CD14-positive monocyte (primary cell): ENCODE measurements around the gene SNX5. TPM values are rescaled to one million over a fixed set of nuclear protein-coding genes. Genes with fewer than 3 reads are reported as not detected.

Experiments
- DNase-seq, 3 donors: peaks; one replicate each; pipeline ENCODE4 v3.0.0-alpha.2; 2011 to 2022
- H2AFZ ChIP-seq: 2 replicates; pipeline ENCODE4 v1.6.0; 2012; ENCODE audit warnings: mild to moderate bottlenecking, low read depth, low read length, inconsistent platforms; ENCODE audit not compliant: insufficient read depth, poor library complexity, severe bottlenecking
- H3K27ac ChIP-seq, 2 donors: 1 replicate in 1 of 2; 2 replicates in 1 of 2; pipeline ENCODE4 v1.5.1; 2012 to 2013; ENCODE audit warnings: low read length in 2 of 2, control low read depth in 1 of 2, inconsistent platforms in 1 of 2, low read depth in 1 of 2, mild to moderate bottlenecking in 1 of 2
- H3K27me3 ChIP-seq, 2 donors: one replicate each; pipeline versions ENCODE4 v1.6.0 to v1.6.1; 2011 to 2013; ENCODE audit warnings: low read length in 2 of 2; ENCODE audit not compliant: control insufficient read depth in 2 of 2, insufficient read depth in 2 of 2
- H3K36me3 ChIP-seq, 2 donors: replicated peaks in 1 of 2; 1 replicate in 1 of 2; 2 replicates in 1 of 2; pipeline versions ENCODE4 v1.5.1 to v1.6.1; 2012 to 2013; ENCODE audit warnings: low read length in 2 of 2, control low read depth in 1 of 2, inconsistent platforms in 1 of 2, mild to moderate bottlenecking in 1 of 2; ENCODE audit not compliant: insufficient read depth in 2 of 2, control insufficient read depth in 1 of 2
- H3K4me1 ChIP-seq, 2 donors: 1 replicate in 1 of 2; 2 replicates in 1 of 2; pipeline versions ENCODE4 v1.5.1 to v1.6.1; 2012 to 2013; ENCODE audit warnings: low read length in 2 of 2, control low read depth in 1 of 2, inconsistent platforms in 1 of 2, mild to moderate bottlenecking in 1 of 2, moderate library complexity in 1 of 2; ENCODE audit not compliant: insufficient read depth in 2 of 2, control insufficient read depth in 1 of 2
- H3K4me2 ChIP-seq: replicated peaks from 2 replicates; pipeline ENCODE3; 2012; ENCODE audit warnings: low read length, moderate library complexity, mild to moderate bottlenecking; ENCODE audit not compliant: poor library complexity, severe bottlenecking; ENCODE audit errors: extremely low read depth
- H3K4me3 ChIP-seq, 3 experiments: fragments of 200-600 bp in 1 of 3; sonication (generic) in 1 of 3; replicated peaks in 1 of 3; 1 replicate in 2 of 3; 2 replicates in 1 of 3; pipeline ENCODE4 v1.5.1; 2011 to 2013; ENCODE audit warnings: low read length in 3 of 3, mild to moderate bottlenecking in 3 of 3, control low read depth in 2 of 3, low read depth in 2 of 3, inconsistent platforms in 1 of 3, moderate library complexity in 1 of 3
- H3K79me2 ChIP-seq: 2 replicates; pipeline ENCODE4 v1.6.0; 2012; ENCODE audit warnings: mild to moderate bottlenecking, control low read depth, inconsistent platforms, low read length, moderate library complexity; ENCODE audit not compliant: insufficient read depth
- H3K9ac ChIP-seq: 2 replicates; pipeline ENCODE4 v1.6.0; 2017; ENCODE audit warnings: low read length, mild to moderate bottlenecking; ENCODE audit not compliant: insufficient read depth, poor library complexity, severe bottlenecking
- H3K9me3 ChIP-seq, 2 donors: replicated peaks in 1 of 2; 1 replicate in 1 of 2; 2 replicates in 1 of 2; pipeline versions ENCODE4 v1.5.1 to v1.6.1; 2012 to 2013; ENCODE audit warnings: low read length in 2 of 2, control low read depth in 1 of 2; ENCODE audit not compliant: control insufficient read depth in 1 of 2, insufficient read depth in 1 of 2
- H4K20me1 ChIP-seq: 2 replicates; pipeline ENCODE4 v1.6.0; 2012; ENCODE audit warnings: mild to moderate bottlenecking, low read length, control low read depth, moderate library complexity; ENCODE audit not compliant: insufficient read depth
- H3K27ac Mint-ChIP-seq, 7 donors: one replicate each; pipeline ENCODE4 v1.8.0; 2020; ENCODE audit warnings: mild to moderate bottlenecking in 7 of 7, mixed read lengths in 7 of 7, moderate library complexity in 6 of 7, inconsistent platforms in 2 of 7
- H3K27me3 Mint-ChIP-seq, 3 donors: one replicate each; pipeline ENCODE4 v1.8.0; 2021 to 2022; ENCODE audit warnings: low read depth in 3 of 3, mild to moderate bottlenecking in 3 of 3, mixed read lengths in 3 of 3, moderate library complexity in 3 of 3, inconsistent platforms in 1 of 3
- H3K36me3 Mint-ChIP-seq, 2 donors: one replicate each; pipeline ENCODE4 v1.8.0; 2020; ENCODE audit warnings: mixed read lengths in 2 of 2, inconsistent platforms in 1 of 2, mild to moderate bottlenecking in 1 of 2
- H3K4me1 Mint-ChIP-seq: one replicate; pipeline ENCODE4 v1.8.0; 2020; ENCODE audit warnings: mild to moderate bottlenecking, mixed read lengths
- H3K4me3 Mint-ChIP-seq, 2 donors: one replicate each; pipeline ENCODE4 v1.8.0; 2020; ENCODE audit warnings: mild to moderate bottlenecking in 2 of 2, mixed read lengths in 2 of 2, moderate library complexity in 1 of 2
- H3K9me3 Mint-ChIP-seq, 7 donors: one replicate each; pipeline ENCODE4 v1.8.0; 2020 to 2022; ENCODE audit warnings: mixed read lengths in 7 of 7, mild to moderate bottlenecking in 6 of 7, moderate library complexity in 6 of 7, inconsistent platforms in 2 of 7
- CTCF ChIP-seq: fragments of 200-600 bp; IDR thresholded peaks from one replicate; pipeline ENCODE4 v1.8.0; 2022; ENCODE audit warnings: antibody characterized with exemption, mild to moderate bottlenecking
- WGBS: methylation state at CpG from one replicate; pipeline ENCODE4 v1.1.5; 2013; ENCODE audit warnings: missing lambda C conversion rate; ENCODE audit not compliant: insufficient coverage; 5-methylcytosine and 5-hydroxymethylcytosine counted together
- intact Hi-C, 2 donors: fragments of 100-400 bp; cut with micrococcal nuclease; formaldehyde crosslinking; loops; one replicate each; pipeline versions ENCODE4 v1.15.0 to v1.15.1; 2023
- polyA plus RNA-seq, 3 donors: library from polyadenylated mRNA; depleted of rRNA in 1 of 3; unstranded in 2 of 3; stranded (reverse) in 1 of 3; fragments of 300-500 nt in 2 of 3; fragments of >200 nt in 1 of 3; fragmentation: Illumina TruSeq in 2 of 3; gene quantifications; 1 replicate in 2 of 3; 2 replicates in 1 of 3; pipeline ENCODE4 v1.2.3, GENCODE V29; 2012 to 2021

The SNX5 gene
- polyA plus RNA-seq, 3 donors, result 55.6 to 83.8 (median 66.1) TPM

DNA sequence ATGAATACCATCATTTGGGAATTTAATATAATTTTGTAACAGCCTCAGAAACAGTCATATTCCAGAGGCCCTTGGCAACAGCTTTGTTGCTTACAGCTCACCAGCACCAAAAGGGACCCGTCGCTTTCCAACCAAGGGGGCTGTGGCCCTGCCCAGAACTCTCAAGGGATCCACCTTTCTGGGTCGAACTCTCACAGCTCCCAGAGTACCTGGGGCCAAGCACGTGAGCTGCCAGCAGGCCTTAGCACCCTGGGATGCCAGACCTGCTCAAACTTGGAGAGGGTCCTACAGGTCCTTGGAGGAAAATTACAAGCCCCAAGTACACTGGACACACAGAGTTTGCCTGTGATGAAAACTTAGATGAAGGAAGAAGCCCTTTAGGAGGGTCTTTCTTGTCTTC lies 66.6 kb downstream of the SNX5 start:
- H2AFZ ChIP-seq, result no peak overlapping the region
- H3K4me1 ChIP-seq, result no peaks in the 10 kb centered on the region
- no peaks in the 10 kb centered on the region for H3K36me3 ChIP-seq
- no peak overlapping the region for H3K9ac ChIP-seq
- no peaks in the 10 kb centered on the region for H3K9me3 ChIP-seq
- no peaks in the 10 kb centered on the region for H3K9me3 Mint-ChIP-seq
- H3K4me2 ChIP-seq, result no peak overlapping the region
- H3K27ac Mint-ChIP-seq, result no peak overlapping the region
- H3K27me3 ChIP-seq, result peaks cover under 1 to 9% of the 10 kb centered on the region in 2 donors
- H4K20me1 ChIP-seq, result no peaks in the 10 kb centered on the region
- no peaks in the 10 kb centered on the region for H3K79me2 ChIP-seq
- no peak for DNase-seq
- intact Hi-C loops, result no loop called here
- no peak overlapping the region for H3K4me3 ChIP-seq
- TF ChIP-seq CTCF, result no peak
- H3K36me3 Mint-ChIP-seq, result no peaks in the 10 kb centered on the region
- H3K27ac ChIP-seq, result no peak overlapping the region
- H3K27me3 Mint-ChIP-seq, result peaks cover 0 to 8% (median 5%) of the 10 kb centered on the region in 3 donors
- WGBS, result 73% methylated on average over 4 of the region's 4 CpGs
- H3K4me3 Mint-ChIP-seq, result no peak overlapping the region
- H3K4me1 Mint-ChIP-seq, result no peaks in the 10 kb centered on the region

DNA sequence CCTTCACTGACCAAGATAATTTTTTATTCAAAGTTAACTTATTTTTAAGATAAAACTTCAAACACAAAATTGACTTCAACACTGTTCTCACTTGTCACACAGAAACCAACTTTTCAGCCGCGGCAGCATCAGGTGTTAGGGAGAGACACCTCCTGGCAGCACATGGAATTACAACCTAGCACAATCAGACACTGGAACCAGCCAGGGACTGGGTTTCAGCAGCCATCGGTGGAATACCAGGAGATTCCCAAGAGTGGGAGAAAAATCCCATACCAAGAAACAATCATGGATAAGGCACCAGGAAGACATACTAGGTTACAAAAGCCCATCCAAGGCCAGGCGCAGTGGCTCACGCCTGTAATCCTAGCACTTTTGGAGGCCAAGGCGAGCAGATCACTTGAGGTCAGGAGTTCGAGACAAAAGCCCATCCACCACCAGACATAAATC lies 70.0 kb downstream of the SNX5 start:
- intact Hi-C loops, result loop anchor here (5.0 to 10.0 kb wide), 4 partner anchors 214 to 396 kb away; partner anchors contain the start of genes BFSP1 (in 1 of the 2) and RRBP1 (in 1 of the 2)
- no peak overlapping the region for H3K4me3 Mint-ChIP-seq
- Histone ChIP-seq H3K27me3 (peaks cover 18 to 20% of the 10 kb centered on the region in 2 donors), H3K4me1 (peaks cover 13 to 15% of the 10 kb centered on the region in 2 donors), H3K4me3 (no peak overlapping the region), H2AFZ (no peak overlapping the region), H3K9ac (no peak overlapping the region), H4K20me1 (no peaks in the 10 kb centered on the region), H3K79me2 (no peaks in the 10 kb centered on the region), H3K4me2 (no peak overlapping the region), H3K36me3 (no peaks in the 10 kb centered on the region), H3K9me3 (no peaks in the 10 kb centered on the region), H3K27ac (no peak overlapping the region)
- H3K9me3 Mint-ChIP-seq, result no peaks in the 10 kb centered on the region
- DNase-seq, result peak; percentile 30 to 61 (median 45)
- H3K27me3 Mint-ChIP-seq, result peaks cover 15 to 32% (median 16%) of the 10 kb centered on the region in 3 donors
- H3K4me1 Mint-ChIP-seq, result peaks cover 22% of the 10 kb centered on the region
- H3K36me3 Mint-ChIP-seq, result peaks cover 0 to 2% of the 10 kb centered on the region in 2 donors
- WGBS, result 100% methylated on average over 1 of the region's 7 CpGs
- no peak overlapping the region for H3K27ac Mint-ChIP-seq
- TF ChIP-seq CTCF, result peak; percentile 94
